ENCODE data around the gene SUSD3.

Gene SUSD3

DNA sequence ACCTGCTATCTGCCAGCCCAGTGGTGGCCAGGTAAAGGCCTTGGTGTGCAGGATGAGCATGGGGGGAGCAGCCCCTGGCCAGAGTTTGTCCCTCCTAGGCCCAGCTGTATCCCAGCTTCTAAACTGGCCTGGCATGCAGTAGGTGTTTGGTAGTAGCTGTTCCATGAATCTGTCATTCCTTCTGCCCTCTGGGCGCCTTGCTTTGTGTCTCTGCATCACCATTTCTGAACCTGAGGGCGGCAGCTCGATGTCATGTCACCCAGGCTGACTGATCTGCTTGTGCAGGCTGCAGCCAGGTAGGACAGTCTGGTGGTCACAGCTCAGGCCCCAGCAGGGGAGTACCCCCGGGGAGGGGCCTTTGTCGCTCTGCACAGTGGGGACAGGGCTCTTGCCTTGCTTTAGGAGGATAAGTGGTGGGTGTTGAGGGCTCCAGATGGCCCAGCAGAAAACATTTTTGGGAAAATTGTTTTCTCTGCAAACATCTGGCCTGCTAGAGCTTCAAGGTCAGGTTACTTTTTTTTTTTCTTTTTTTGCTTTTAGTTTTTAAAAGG is 4.6 kb upstream of the SUSD3 start:
- Histone ChIP-seq H3K27ac (ENCODE audit: low read length) (no peak overlapping the region), H4K20me1 (ENCODE audit: insufficient read depth, low read length) (no peaks in the 10 kb centered on the region), H3K4me1 (ENCODE audit: low read length) (peaks cover 5% of the 10 kb centered on the region)

DNA sequence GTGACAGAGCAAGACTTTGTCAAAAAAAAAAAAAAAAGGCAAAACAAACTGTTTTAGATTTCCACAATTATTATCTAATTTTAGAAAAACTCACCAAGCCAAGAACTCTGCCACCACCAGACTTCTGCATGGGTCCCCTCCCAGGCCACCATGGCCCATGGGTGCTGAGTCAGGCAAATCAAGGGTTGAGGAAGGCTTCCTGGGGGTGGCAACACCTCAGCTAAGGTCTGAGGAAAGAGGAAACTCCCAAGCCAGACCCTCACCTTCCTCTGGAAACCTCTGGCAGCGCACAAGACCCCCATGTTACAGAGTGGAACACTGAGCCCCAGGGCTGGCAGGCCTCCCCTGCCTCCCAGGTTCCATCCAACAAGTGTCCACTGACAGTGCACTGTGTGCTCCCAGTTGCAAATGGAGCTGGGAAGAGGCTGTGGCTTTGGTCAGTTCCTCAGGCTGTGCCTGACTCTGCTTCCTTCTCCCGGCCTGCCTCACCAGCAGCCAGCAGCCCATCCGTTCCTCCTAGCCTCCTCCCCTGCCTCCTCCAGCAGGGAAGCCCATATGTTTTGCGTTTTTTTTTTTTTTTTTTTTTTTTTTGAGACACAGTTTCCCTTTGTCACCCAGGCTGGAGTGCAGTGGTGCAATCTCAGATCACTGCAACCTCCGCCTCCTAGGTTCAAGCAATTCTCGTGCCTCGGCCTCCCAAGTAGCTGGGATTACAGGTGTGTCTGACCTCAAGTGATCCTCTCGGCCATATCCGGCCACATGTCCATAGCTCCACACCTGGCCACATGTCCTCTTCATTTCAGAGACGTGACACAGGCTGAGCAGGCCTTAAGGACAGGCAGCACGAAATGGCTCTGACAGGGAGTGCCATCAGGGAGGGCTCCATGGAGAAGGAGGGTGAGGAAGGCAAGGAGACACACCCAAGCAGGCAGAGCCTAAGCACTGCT is 3.5 kb upstream of the SUSD3 start:
- H3K4me3 ChIP-seq (ENCODE audit: low read length), result no peak overlapping the region
- H3K27ac ChIP-seq (ENCODE audit: low read length), result no peak overlapping the region
- no peaks in the 10 kb centered on the region for H4K20me1 ChIP-seq (ENCODE audit: insufficient read depth, low read length)
- no peak overlapping the region for H3K9ac ChIP-seq (ENCODE audit: low read length)
- no peak overlapping the region for H3K4me2 ChIP-seq (ENCODE audit: low read length)
- no peaks in the 10 kb centered on the region for H3K27me3 ChIP-seq (ENCODE audit: low read depth, low read length)
- no peak for TF ChIP-seq EZH2phosphoT487 (IDR thresholded peaks at IDR 0.05; ENCODE audit: low read depth)
- TF ChIP-seq, protein P1, sequence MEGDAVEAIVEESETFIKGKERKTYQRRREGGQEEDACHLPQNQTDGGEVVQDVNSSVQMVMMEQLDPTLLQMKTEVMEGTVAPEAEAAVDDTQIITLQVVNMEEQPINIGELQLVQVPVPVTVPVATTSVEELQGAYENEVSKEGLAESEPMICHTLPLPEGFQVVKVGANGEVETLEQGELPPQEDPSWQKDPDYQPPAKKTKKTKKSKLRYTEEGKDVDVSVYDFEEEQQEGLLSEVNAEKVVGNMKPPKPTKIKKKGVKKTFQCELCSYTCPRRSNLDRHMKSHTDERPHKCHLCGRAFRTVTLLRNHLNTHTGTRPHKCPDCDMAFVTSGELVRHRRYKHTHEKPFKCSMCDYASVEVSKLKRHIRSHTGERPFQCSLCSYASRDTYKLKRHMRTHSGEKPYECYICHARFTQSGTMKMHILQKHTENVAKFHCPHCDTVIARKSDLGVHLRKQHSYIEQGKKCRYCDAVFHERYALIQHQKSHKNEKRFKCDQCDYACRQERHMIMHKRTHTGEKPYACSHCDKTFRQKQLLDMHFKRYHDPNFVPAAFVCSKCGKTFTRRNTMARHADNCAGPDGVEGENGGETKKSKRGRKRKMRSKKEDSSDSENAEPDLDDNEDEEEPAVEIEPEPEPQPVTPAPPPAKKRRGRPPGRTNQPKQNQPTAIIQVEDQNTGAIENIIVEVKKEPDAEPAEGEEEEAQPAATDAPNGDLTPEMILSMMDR (IDR thresholded peaks at IDR 0.05; ENCODE audit: low read depth, low read length), result no peak
- no peaks in the 10 kb centered on the region for H3K36me3 ChIP-seq (replicated peaks; ENCODE audit: low read depth, low read length)
- H3K4me1 ChIP-seq (ENCODE audit: low read length), result peaks cover 11% of the 10 kb centered on the region
- H2AFZ ChIP-seq (ENCODE audit: low read depth, low read length), result no peak overlapping the region
- no peaks in the 10 kb centered on the region for H3K9me3 ChIP-seq (ENCODE audit: insufficient read depth, low read length)
- peaks cover 2% of the 10 kb centered on the region for H3K79me2 ChIP-seq (ENCODE audit: low read length)

More for the DNA sequence above, 4.6 kb upstream of the SUSD3 start:
- H3K9me3 ChIP-seq (ENCODE audit: insufficient read depth, low read length), result no peaks in the 10 kb centered on the region
- no peak overlapping the region for H3K9ac ChIP-seq (ENCODE audit: low read length)
- H3K27me3 ChIP-seq (ENCODE audit: low read depth, low read length), result no peaks in the 10 kb centered on the region
- TF ChIP-seq, protein P1 (IDR thresholded peaks at IDR 0.05; ENCODE audit: low read depth, low read length), result no peak
- TF ChIP-seq EZH2phosphoT487 (IDR thresholded peaks at IDR 0.05; ENCODE audit: low read depth), result no peak
- H3K36me3 ChIP-seq (replicated peaks; ENCODE audit: low read depth, low read length), result no peaks in the 10 kb centered on the region
- H2AFZ ChIP-seq (ENCODE audit: low read depth, low read length), result no peak overlapping the region
- no peaks in the 10 kb centered on the region for H3K79me2 ChIP-seq (ENCODE audit: low read length)
- H3K4me3 ChIP-seq (ENCODE audit: low read length), result no peak overlapping the region
- no peak overlapping the region for H3K4me2 ChIP-seq (ENCODE audit: low read length)

DNA sequence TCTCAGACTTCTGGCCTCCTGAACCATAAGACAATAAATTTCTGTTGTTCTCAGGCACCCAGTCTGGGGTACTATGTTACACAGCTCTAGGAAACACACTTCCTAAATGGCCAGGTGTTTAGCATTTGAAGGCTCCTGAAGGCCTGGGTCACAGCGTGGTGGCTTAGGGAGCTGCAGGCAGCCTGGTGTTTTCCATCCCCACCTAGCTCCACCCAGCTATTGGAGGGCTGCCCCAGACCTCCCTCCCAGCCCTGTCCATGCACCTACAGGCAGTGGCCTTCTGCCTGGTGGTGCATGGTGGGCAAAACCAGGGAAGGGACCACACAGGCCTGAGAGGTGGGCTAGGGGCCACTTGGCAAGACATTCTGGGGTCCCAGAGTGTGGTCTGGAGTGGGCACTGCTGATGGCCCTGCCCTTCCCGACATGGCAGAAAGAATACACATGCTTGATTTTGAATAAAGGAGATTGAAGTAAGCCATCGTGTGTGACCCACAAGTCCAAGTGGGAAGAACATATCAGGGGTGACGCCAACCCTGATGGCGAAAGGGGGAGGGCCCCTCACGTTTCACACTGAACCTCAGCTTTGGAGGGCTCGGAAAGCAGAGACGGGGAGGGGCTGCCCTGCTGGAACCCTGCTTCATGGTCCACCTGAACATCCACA is 1.3 kb upstream of the SUSD3 start:
- Histone ChIP-seq H3K4me2 (ENCODE audit: low read length) (no peak overlapping the region), H2AFZ (ENCODE audit: low read depth, low read length) (no peak overlapping the region)

More for the DNA sequence above, 1.3 kb upstream of the SUSD3 start:
- no peak for TF ChIP-seq EZH2phosphoT487 (IDR thresholded peaks at IDR 0.05; ENCODE audit: low read depth)
- TF ChIP-seq, protein P1 (IDR thresholded peaks at IDR 0.05; ENCODE audit: low read depth, low read length), result no peak
- peaks cover 32% of the 10 kb centered on the region for H3K4me1 ChIP-seq (ENCODE audit: low read length)
- H3K27me3 ChIP-seq (ENCODE audit: low read depth, low read length), result no peaks in the 10 kb centered on the region
- H4K20me1 ChIP-seq (ENCODE audit: insufficient read depth, low read length), result 0 out of 2 replicates have a peak, but pooled peaks cover 2% of the 10 kb centered on the region
- no peak overlapping the region for H3K4me3 ChIP-seq (ENCODE audit: low read length)
- H3K9ac ChIP-seq (ENCODE audit: low read length), result no peak overlapping the region
- H3K79me2 ChIP-seq (ENCODE audit: low read length), result peaks cover 10% of the 10 kb centered on the region
- no peaks in the 10 kb centered on the region for H3K9me3 ChIP-seq (ENCODE audit: insufficient read depth, low read length)
- no peaks in the 10 kb centered on the region for H3K36me3 ChIP-seq (replicated peaks; ENCODE audit: low read depth, low read length)
- H3K27ac ChIP-seq (ENCODE audit: low read length), result no peak overlapping the region
